ENCODE data around the gene FRMPD1. TPM values are rescaled to one million over a fixed set of nuclear protein-coding genes. Genes with fewer than 3 reads are reported as not detected.

FRMPD1 gene
- total and polyA plus RNA-seq, 8 donors: 0.16 to 1.5 (median 0.53) TPM

- no peaks in the 10 kb centered on the region for H3K27me3 ChIP-seq
- intact Hi-C loops (cut with DNase I): no loop called here
- H3K4me1 ChIP-seq: no peaks in the 10 kb centered on the region
- ATAC-seq (no peak), FAIRE-seq (no peak), DNase-seq (no peak)
- TF ChIP-seq, protein P1, sequence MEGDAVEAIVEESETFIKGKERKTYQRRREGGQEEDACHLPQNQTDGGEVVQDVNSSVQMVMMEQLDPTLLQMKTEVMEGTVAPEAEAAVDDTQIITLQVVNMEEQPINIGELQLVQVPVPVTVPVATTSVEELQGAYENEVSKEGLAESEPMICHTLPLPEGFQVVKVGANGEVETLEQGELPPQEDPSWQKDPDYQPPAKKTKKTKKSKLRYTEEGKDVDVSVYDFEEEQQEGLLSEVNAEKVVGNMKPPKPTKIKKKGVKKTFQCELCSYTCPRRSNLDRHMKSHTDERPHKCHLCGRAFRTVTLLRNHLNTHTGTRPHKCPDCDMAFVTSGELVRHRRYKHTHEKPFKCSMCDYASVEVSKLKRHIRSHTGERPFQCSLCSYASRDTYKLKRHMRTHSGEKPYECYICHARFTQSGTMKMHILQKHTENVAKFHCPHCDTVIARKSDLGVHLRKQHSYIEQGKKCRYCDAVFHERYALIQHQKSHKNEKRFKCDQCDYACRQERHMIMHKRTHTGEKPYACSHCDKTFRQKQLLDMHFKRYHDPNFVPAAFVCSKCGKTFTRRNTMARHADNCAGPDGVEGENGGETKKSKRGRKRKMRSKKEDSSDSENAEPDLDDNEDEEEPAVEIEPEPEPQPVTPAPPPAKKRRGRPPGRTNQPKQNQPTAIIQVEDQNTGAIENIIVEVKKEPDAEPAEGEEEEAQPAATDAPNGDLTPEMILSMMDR (IDR thresholded peaks at IDR 0.05): no peak
- H3K9me3 ChIP-seq: no peaks in the 10 kb centered on the region
- WGBS, 2 donors: 66 to 74% methylated on average over 9 of the region's 9 CpGs
- no peak overlapping the region for H3K27ac ChIP-seq
- no peaks in the 10 kb centered on the region for H3K36me3 ChIP-seq
- no peak overlapping the region for H3K4me3 ChIP-seq
These were observed 29.3 kb upstream of the FRMPD1 start for GRCh38 chr9:37621273-37622121.

GRCh38 chr9:37622462-37622861 is 28.3 kb upstream of the FRMPD1 start:
- Histone ChIP-seq H3K4me1 (no peaks in the 10 kb centered on the region), H3K4me3 (no peak overlapping the region), H3K9me3 (no peaks in the 10 kb centered on the region), H3K27me3 (no peaks in the 10 kb centered on the region), H3K27ac (no peak overlapping the region), H3K36me3 (no peaks in the 10 kb centered on the region)
- WGBS, 2 donors: 82 to 84% methylated on average over 4 of the region's 4 CpGs
- no peak for FAIRE-seq
- intact Hi-C loops (cut with DNase I): no loop called here
- no peak for ATAC-seq
- TF ChIP-seq, protein P1 (IDR thresholded peaks at IDR 0.05): no peak
- DNase-seq: no peak

GRCh38 chr9:37623267-37623666 is 27.5 kb upstream of the FRMPD1 start:
- no peak for FAIRE-seq
- 76 to 82% methylated on average over 2 of the region's 2 CpGs for WGBS, 2 donors
- no peaks in the 10 kb centered on the region for H3K9me3 ChIP-seq
- H3K4me3 ChIP-seq: no peak overlapping the region
- H3K27ac ChIP-seq: no peak overlapping the region
- no peak for ATAC-seq
- no peak for DNase-seq
- no peaks in the 10 kb centered on the region for H3K27me3 ChIP-seq
- TF ChIP-seq, protein P1 (IDR thresholded peaks at IDR 0.05): no peak
- H3K36me3 ChIP-seq: no peaks in the 10 kb centered on the region
- intact Hi-C loops (cut with DNase I): no loop called here
- no peaks in the 10 kb centered on the region for H3K4me1 ChIP-seq

- H3K36me3 ChIP-seq: no peaks in the 10 kb centered on the region
These were observed 26.7 kb upstream of the FRMPD1 start for GRCh38 chr9:37624073-37624472.

More at GRCh38 chr9:37624073-37624472, 26.7 kb upstream of the FRMPD1 start:
- H3K9me3 ChIP-seq: no peaks in the 10 kb centered on the region
- no peaks in the 10 kb centered on the region for H3K4me1 ChIP-seq
- H3K27ac ChIP-seq: no peak overlapping the region
- ATAC-seq (no peak), FAIRE-seq (no peak), DNase-seq (no peak)
- H3K27me3 ChIP-seq: no peaks in the 10 kb centered on the region
- H3K4me3 ChIP-seq: no peak overlapping the region
- TF ChIP-seq, protein P1 (IDR thresholded peaks at IDR 0.05): no peak
- 84 to 96% methylated on average over 1 of the region's 1 CpG for WGBS, 2 donors
- intact Hi-C loops (cut with DNase I): no loop called here
